Measurements from ENCODE around the gene IQCM.

IQCM gene

DNA sequence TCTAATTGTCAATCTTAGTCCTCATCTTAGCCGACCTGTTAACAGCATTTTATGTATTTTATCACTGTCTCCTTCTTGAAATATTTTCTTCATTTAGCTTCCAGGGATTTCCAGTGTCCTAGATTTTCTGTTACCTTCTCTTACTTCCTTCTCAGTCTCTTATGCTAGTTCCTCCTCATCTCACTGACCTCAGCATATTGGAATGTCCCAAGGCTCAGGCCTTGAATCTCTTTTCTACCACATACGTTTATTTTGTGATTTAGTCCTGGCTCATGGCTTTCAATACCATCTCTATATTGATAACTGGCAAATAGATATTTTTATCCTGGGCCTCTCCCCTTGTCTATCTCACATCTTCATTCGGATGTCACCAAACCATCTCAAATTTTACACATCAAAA lies 61.1 kb downstream of the IQCM start:
- H3K27me3 ChIP-seq (ENCODE audit: insufficient read depth, poor library complexity, severe bottlenecking): no peaks in the 10 kb centered on the region
- no peak for DNase-seq (ENCODE audit: low read depth in 1 of 2, low spot score in 1 of 2)
- no peak overlapping the region for H3K4me3 ChIP-seq (replicated peaks; ENCODE audit: insufficient read depth, low read length)
- no peak overlapping the region for H3K27ac ChIP-seq (replicated peaks)
- TF ChIP-seq SPI1 (IDR thresholded peaks at IDR 0.05; ENCODE audit: borderline replicate concordance, low read depth) (no peak), GABPA (IDR thresholded peaks at IDR 0.05; ENCODE audit: low read depth) (no peak), CTCF (IDR thresholded peaks at IDR 0.05; ENCODE audit: insufficient read depth, low read length) (no peak), POLR2AphosphoS5 (IDR thresholded peaks at IDR 0.05; ENCODE audit: low read depth) (no peak)
- TF ChIP-seq, protein P1, sequence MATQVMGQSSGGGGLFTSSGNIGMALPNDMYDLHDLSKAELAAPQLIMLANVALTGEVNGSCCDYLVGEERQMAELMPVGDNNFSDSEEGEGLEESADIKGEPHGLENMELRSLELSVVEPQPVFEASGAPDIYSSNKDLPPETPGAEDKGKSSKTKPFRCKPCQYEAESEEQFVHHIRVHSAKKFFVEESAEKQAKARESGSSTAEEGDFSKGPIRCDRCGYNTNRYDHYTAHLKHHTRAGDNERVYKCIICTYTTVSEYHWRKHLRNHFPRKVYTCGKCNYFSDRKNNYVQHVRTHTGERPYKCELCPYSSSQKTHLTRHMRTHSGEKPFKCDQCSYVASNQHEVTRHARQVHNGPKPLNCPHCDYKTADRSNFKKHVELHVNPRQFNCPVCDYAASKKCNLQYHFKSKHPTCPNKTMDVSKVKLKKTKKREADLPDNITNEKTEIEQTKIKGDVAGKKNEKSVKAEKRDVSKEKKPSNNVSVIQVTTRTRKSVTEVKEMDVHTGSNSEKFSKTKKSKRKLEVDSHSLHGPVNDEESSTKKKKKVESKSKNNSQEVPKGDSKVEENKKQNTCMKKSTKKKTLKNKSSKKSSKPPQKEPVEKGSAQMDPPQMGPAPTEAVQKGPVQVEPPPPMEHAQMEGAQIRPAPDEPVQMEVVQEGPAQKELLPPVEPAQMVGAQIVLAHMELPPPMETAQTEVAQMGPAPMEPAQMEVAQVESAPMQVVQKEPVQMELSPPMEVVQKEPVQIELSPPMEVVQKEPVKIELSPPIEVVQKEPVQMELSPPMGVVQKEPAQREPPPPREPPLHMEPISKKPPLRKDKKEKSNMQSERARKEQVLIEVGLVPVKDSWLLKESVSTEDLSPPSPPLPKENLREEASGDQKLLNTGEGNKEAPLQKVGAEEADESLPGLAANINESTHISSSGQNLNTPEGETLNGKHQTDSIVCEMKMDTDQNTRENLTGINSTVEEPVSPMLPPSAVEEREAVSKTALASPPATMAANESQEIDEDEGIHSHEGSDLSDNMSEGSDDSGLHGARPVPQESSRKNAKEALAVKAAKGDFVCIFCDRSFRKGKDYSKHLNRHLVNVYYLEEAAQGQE (IDR thresholded peaks at IDR 0.05; ENCODE audit: insufficient replicate concordance, low read depth): no peak

DNA sequence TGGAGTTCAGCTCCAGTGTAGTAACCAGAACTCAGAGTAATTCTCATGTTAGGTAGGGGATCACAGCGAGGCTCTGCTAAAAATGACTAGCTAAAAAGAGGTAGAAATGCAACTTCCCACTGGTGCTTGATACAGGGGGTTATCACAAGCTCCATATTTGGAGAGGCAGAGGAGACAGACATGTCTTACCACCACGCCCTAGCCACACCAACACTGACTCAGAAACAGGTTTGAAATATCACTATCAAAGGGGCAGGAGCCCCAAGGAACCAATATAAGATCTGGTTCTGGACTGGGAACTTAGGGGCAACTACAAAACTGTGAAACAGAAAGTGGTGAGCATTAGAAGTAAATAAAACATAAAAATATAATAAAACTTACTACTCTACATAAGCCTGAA lies 62.9 kb downstream of the IQCM start:
- DNase-seq (ENCODE audit: low read depth in 1 of 2, low spot score in 1 of 2): no peak
- no peak overlapping the region for H3K27ac ChIP-seq (replicated peaks)
- TF ChIP-seq SPI1 (IDR thresholded peaks at IDR 0.05; ENCODE audit: borderline replicate concordance, low read depth) (no peak), CTCF (IDR thresholded peaks at IDR 0.05; ENCODE audit: insufficient read depth, low read length) (no peak), POLR2AphosphoS5 (IDR thresholded peaks at IDR 0.05; ENCODE audit: low read depth) (no peak), GABPA (IDR thresholded peaks at IDR 0.05; ENCODE audit: low read depth) (no peak)
- TF ChIP-seq, protein P1 (IDR thresholded peaks at IDR 0.05; ENCODE audit: insufficient replicate concordance, low read depth): no peak
- no peak overlapping the region for H3K4me3 ChIP-seq (replicated peaks; ENCODE audit: insufficient read depth, low read length)
- no peaks in the 10 kb centered on the region for H3K27me3 ChIP-seq (ENCODE audit: insufficient read depth, poor library complexity, severe bottlenecking)

DNA sequence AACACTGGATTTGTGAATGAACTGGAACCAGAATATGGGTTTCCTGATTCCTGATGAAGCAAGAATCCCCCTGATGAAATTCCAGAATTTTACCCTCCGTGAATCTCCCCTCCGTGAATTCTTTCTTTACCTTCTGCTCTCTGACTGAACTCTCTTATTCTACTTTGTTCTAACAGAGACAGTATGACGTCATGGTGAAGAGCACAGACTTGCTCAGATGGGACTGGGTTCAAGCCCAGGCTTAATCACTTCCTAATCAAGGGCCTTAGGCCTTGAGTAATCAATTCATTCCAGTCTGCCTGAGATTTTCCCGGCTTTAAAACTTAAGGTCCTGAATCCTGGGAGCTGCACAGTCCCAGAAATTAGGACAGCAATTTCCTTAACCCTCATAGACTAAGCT lies 64.5 kb downstream of the IQCM start:
- no peak for DNase-seq (ENCODE audit: low read depth in 1 of 2, low spot score in 1 of 2)
- H3K27ac ChIP-seq (replicated peaks): no peak overlapping the region
- no peak overlapping the region for H3K4me3 ChIP-seq (replicated peaks; ENCODE audit: insufficient read depth, low read length)
- H3K27me3 ChIP-seq (ENCODE audit: insufficient read depth, poor library complexity, severe bottlenecking): no peaks in the 10 kb centered on the region
- no peak for TF ChIP-seq GABPA (IDR thresholded peaks at IDR 0.05; ENCODE audit: low read depth)
- no peak for TF ChIP-seq CTCF (IDR thresholded peaks at IDR 0.05; ENCODE audit: insufficient read depth, low read length)
- TF ChIP-seq, protein P1 (IDR thresholded peaks at IDR 0.05; ENCODE audit: insufficient replicate concordance, low read depth): no peak
- TF ChIP-seq POLR2AphosphoS5 (IDR thresholded peaks at IDR 0.05; ENCODE audit: low read depth): no peak
- TF ChIP-seq SPI1 (IDR thresholded peaks at IDR 0.05; ENCODE audit: borderline replicate concordance, low read depth): no peak

Measured in HL-60 (cell line).